ENCODE results near the gene DDX31. TPM values are rescaled to one million over a fixed set of nuclear protein-coding genes. Genes with fewer than 3 reads are reported as not detected.

The DDX31 gene
- total RNA-seq, 4 donors from 2014 or later, result 10.2 to 18.3 (median 11.8) TPM

GRCh38 chr9:132632413-132633129 is 37.2 kb downstream of the DDX31 start:
- no peaks in the 10 kb centered on the region for H3K4me1 ChIP-seq
- no peak overlapping the region for H3K27ac ChIP-seq
- DNase-seq, result no peak
- 88 to 89% methylated on average over 7 of the region's 7 CpGs for WGBS, 2 donors
- no peaks in the 10 kb centered on the region for H3K27me3 ChIP-seq
- peaks cover 0 to 70% (median 10%) of the 10 kb centered on the region in 3 donors for H3K36me3 ChIP-seq
- no peak for TF ChIP-seq POLR2A (IDR thresholded peaks at IDR 0.05)
- no peak for TF ChIP-seq CTCF (IDR thresholded peaks at IDR 0.05)
- no peaks in the 10 kb centered on the region for H3K9me3 ChIP-seq
- intact Hi-C loops (cut with DNase I), result no loop called here
- H3K4me3 ChIP-seq, result no peak overlapping the region

GRCh38 chr9:132631685-132632084 is 38.1 kb downstream of the DDX31 start:
- no peak overlapping the region for H3K27ac ChIP-seq
- H3K4me1 ChIP-seq, result no peaks in the 10 kb centered on the region
- no peak overlapping the region for H3K4me3 ChIP-seq
- no peaks in the 10 kb centered on the region for H3K27me3 ChIP-seq
- no peaks in the 10 kb centered on the region for H3K9me3 ChIP-seq
- TF ChIP-seq CTCF (IDR thresholded peaks at IDR 0.05) (no peak), POLR2A (IDR thresholded peaks at IDR 0.05) (no peak)
- intact Hi-C loops (cut with DNase I), result no loop called here
- DNase-seq, result no peak
- 86 to 97% methylated on average over 5 to 7 of the region's 7 CpGs for whole genome bisulfite sequencing, 2 donors
- H3K36me3 ChIP-seq, result peaks cover 0 to 71% (median 14%) of the 10 kb centered on the region in 3 donors

- H3K36me3 ChIP-seq, result peaks cover 0 to 71% (median 17%) of the 10 kb centered on the region in 3 donors
Observed at GRCh38 chr9:132631280-132631679, 38.5 kb downstream of the DDX31 start.

GRCh38 chr9:132630811-132631210 is 39.0 kb downstream of the DDX31 start:
- intact Hi-C loops (cut with DNase I), result no loop called here
- WGBS, 2 donors, result 55 to 56% methylated on average over 3 of the region's 3 CpGs
- TF ChIP-seq CTCF (IDR thresholded peaks at IDR 0.05), result no peak
- H3K27me3 ChIP-seq, result no peaks in the 10 kb centered on the region
- H3K36me3 ChIP-seq, result peaks cover 0 to 70% (median 17%) of the 10 kb centered on the region in 3 donors
- H3K9me3 ChIP-seq, result no peaks in the 10 kb centered on the region
- H3K4me1 ChIP-seq, result no peaks in the 10 kb centered on the region
- H3K4me3 ChIP-seq, result no peak overlapping the region
- H3K27ac ChIP-seq, result no peak overlapping the region
- DNase-seq, result no peak

More at GRCh38 chr9:132631280-132631679, 38.5 kb downstream of the DDX31 start:
- H3K27ac ChIP-seq, result no peak overlapping the region
- intact Hi-C loops (cut with DNase I), result no loop called here
- H3K9me3 ChIP-seq, result no peaks in the 10 kb centered on the region
- TF ChIP-seq CTCF (IDR thresholded peaks at IDR 0.05) (no peak), POLR2A (IDR thresholded peaks at IDR 0.05) (no peak)
- no peak for DNase-seq
- no peaks in the 10 kb centered on the region for H3K4me1 ChIP-seq
- H3K27me3 ChIP-seq, result no peaks in the 10 kb centered on the region
- WGBS, 2 donors, result 54 to 66% methylated on average over 5 of the region's 5 CpGs
- no peak overlapping the region for H3K4me3 ChIP-seq

- Histone ChIP-seq H3K27me3 (no peaks in the 10 kb centered on the region), H3K9me3 (no peaks in the 10 kb centered on the region), H3K36me3 (peaks cover 0 to 73% (median 17%) of the 10 kb centered on the region in 3 donors), H3K4me3 (no peak overlapping the region), H3K27ac (no peak overlapping the region), H3K4me1 (no peaks in the 10 kb centered on the region)
- 77 to 87% methylated on average over 9 of the region's 9 CpGs for WGBS, 2 donors
- no peak for TF ChIP-seq CTCF (IDR thresholded peaks at IDR 0.05)
- TF ChIP-seq POLR2A (IDR thresholded peaks at IDR 0.05), result no peak
- DNase-seq, result no peak
- intact Hi-C loops (cut with DNase I), result no loop called here
Observed at GRCh38 chr9:132630116-132630515, 39.7 kb downstream of the DDX31 start.
